Measurements from ENCODE around the gene MINPP1. TPM values are rescaled to one million over a fixed set of nuclear protein-coding genes. Genes with fewer than 3 reads are reported as not detected.

Gene MINPP1
- total RNA-seq, 5 donors from 2014 or later (not counting 1 experiment from before 2014, with no cell fraction given): 2.9 to 9.6 (median 8.8) TPM

- peak overlapping the region; percentile 59 for H3K27ac ChIP-seq (ENCODE audit: low read length)
- no peak overlapping the region for H3K4me3 ChIP-seq (ENCODE audit: control insufficient read depth in 1 of 2, extremely low read depth in 1 of 2, low read length in 1 of 2)
- ATAC-seq (replicated peaks in 1 of 4): no peak
- no peaks in the 10 kb centered on the region for H3K36me3 ChIP-seq (ENCODE audit: control insufficient read depth in 2 of 2, extremely low read depth in 1 of 2, insufficient read depth in 1 of 2, low read length in 1 of 2)
- no peaks in the 10 kb centered on the region for H3K9me3 ChIP-seq
- Mint-ChIP-seq H3K27ac (peak overlapping the region; percentile 40 to 88), H3K4me3 (peak overlapping the region; percentile 89 to 96 (median 93)), H3K36me3 (peaks cover 4% of the 10 kb centered on the region), H3K9me3 (no peaks in the 10 kb centered on the region), H3K4me1 (peaks cover 28 to 38% (median 35%) of the 10 kb centered on the region in 3 donors), H3K27me3 (no peaks in the 10 kb centered on the region)
- DNase-seq: no peak
- no peaks in the 10 kb centered on the region for H3K27me3 ChIP-seq (replicated peaks in 1 of 2; ENCODE audit: control insufficient read depth in 2 of 2, extremely low read depth in 1 of 2, insufficient read depth in 2 of 2, low read length in 1 of 2)
- 87% methylated on average over 3 of the region's 6 CpGs for WGBS (ENCODE audit: insufficient coverage)
- ChIA-PET POLR2A (no interaction called here), CTCF (interaction anchor here in 1 of 2 donors (0.5 kb wide), 1 partner anchor 179 kb away, joined by 3 read pairs; no protein-coding TSS in a partner anchor)
- peaks cover 11 to 12% of the 10 kb centered on the region in 2 experiments for H3K4me1 ChIP-seq (ENCODE audit: control insufficient read depth in 1 of 2, extremely low read depth in 1 of 2, insufficient read depth in 2 of 2, low read length in 2 of 2)
Observed at GRCh38 chr10:87503886-87504285, 807 bp upstream of the MINPP1 start.

- peak in 1 of 4 experiments; percentile 21 for ATAC-seq (replicated peaks in 1 of 4)
- no peaks in the 10 kb centered on the region for H3K27me3 ChIP-seq (replicated peaks in 1 of 2; ENCODE audit: control insufficient read depth in 2 of 2, extremely low read depth in 1 of 2, insufficient read depth in 2 of 2, low read length in 1 of 2)
- H3K36me3 Mint-ChIP-seq: peaks cover 8% of the 10 kb centered on the region
- H3K4me1 Mint-ChIP-seq: peaks cover 30 to 38% (median 38%) of the 10 kb centered on the region in 3 donors
- POLR2A ChIA-PET: no interaction called here
- peak overlapping the region; percentile 59 for H3K27ac ChIP-seq (ENCODE audit: low read length)
- peak overlapping the region; percentile 40 to 88 for H3K27ac Mint-ChIP-seq
- H3K27me3 Mint-ChIP-seq: no peaks in the 10 kb centered on the region
- no peaks in the 10 kb centered on the region for H3K36me3 ChIP-seq (ENCODE audit: control insufficient read depth in 2 of 2, extremely low read depth in 1 of 2, insufficient read depth in 1 of 2, low read length in 1 of 2)
- H3K4me1 ChIP-seq (ENCODE audit: control insufficient read depth in 1 of 2, extremely low read depth in 1 of 2, insufficient read depth in 2 of 2, low read length in 2 of 2): peaks cover 11 to 12% of the 10 kb centered on the region in 2 experiments
- H3K4me3 ChIP-seq (ENCODE audit: control insufficient read depth in 1 of 2, extremely low read depth in 1 of 2, low read length in 1 of 2): peak overlapping the region; percentile 85 to 92
- H3K9me3 Mint-ChIP-seq: no peaks in the 10 kb centered on the region
- peak in 1 of 35 experiments; percentile 1 for DNase-seq
- WGBS (ENCODE audit: insufficient coverage): 0% methylated on average over 4 of the region's 10 CpGs
- H3K9me3 ChIP-seq: no peaks in the 10 kb centered on the region
- CTCF ChIA-PET: interaction anchor here in 1 of 2 donors (0.5 kb wide), 1 partner anchor 179 kb away, joined by 3 read pairs; no protein-coding TSS in a partner anchor
- peak overlapping the region; percentile 89 to 96 (median 93) for H3K4me3 Mint-ChIP-seq
Observed at GRCh38 chr10:87504307-87504639, 420 bp upstream of the MINPP1 start.

DNA sequence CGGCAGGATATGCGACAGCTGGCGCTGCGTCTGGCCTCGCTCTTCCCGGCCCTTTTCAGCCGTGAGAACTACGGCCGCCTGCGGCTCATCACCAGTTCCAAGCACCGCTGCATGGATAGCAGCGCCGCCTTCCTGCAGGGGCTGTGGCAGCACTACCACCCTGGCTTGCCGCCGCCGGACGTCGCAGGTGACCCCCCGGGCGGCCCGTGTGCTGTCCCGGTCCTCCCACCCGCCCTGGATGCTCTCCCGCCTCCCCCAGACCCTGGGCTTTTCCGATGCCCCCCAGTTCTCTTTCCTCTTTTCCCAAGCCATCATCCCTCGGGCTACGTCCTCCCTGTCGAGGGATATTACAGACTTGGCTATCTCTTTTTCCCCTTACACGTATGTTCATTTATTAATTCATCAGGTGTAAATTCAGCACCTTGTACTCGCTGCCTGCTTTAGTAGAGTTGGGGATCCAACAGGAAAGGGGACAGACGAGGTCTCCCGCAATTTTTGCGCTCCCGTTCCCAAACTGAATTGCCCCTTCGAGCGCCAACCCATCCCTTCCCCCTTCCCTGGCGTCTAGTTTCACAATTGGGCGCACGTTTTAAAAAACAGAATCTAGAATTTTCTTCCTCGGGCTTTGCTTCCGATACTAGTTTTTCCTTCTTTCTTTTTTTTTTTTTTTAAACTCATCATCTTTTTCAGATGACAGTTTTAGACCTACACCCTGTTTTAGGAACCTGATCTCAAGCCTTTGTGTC is 846 bp downstream of the MINPP1 start:
- ChIA-PET POLR2A (interaction anchor here in 1 of 2 donors (0.7 kb wide), 1 partner anchor 803 kb away, joined by 5 read pairs; no protein-coding TSS in a partner anchor), CTCF (interaction anchor here in 1 of 2 donors (0.6 kb wide), 1 partner anchor 764 kb away, joined by 4 read pairs; no protein-coding TSS in a partner anchor)
- no peaks in the 10 kb centered on the region for H3K27me3 Mint-ChIP-seq
- H3K27me3 ChIP-seq (replicated peaks in 1 of 2; ENCODE audit: control insufficient read depth in 2 of 2, extremely low read depth in 1 of 2, insufficient read depth in 2 of 2, low read length in 1 of 2): no peaks in the 10 kb centered on the region
- peak overlapping the region; percentile 85 to 92 for H3K4me3 ChIP-seq (ENCODE audit: control insufficient read depth in 1 of 2, extremely low read depth in 1 of 2, low read length in 1 of 2)
- H3K4me1 ChIP-seq (ENCODE audit: control insufficient read depth in 1 of 2, extremely low read depth in 1 of 2, insufficient read depth in 2 of 2, low read length in 2 of 2): peaks cover 11 to 12% of the 10 kb centered on the region in 2 experiments
- H3K36me3 Mint-ChIP-seq: peaks cover 12% of the 10 kb centered on the region
- DNase-seq: peak in 26 of 35 experiments; percentile 4 to 58 (median 22)
- peak overlapping the region; percentile 89 to 96 (median 93) for H3K4me3 Mint-ChIP-seq
- H3K9me3 ChIP-seq: no peaks in the 10 kb centered on the region
- no peak overlapping the region for H3K27ac ChIP-seq (ENCODE audit: low read length)
- WGBS (ENCODE audit: insufficient coverage): 4% methylated on average over 37 of the region's 41 CpGs
- no peaks in the 10 kb centered on the region for H3K9me3 Mint-ChIP-seq
- ATAC-seq (replicated peaks in 1 of 4): peak; percentile 61 to 72 (median 68)
- peaks cover 0 to 2% of the 10 kb centered on the region in 2 donors for H3K36me3 ChIP-seq (ENCODE audit: control insufficient read depth in 2 of 2, extremely low read depth in 1 of 2, insufficient read depth in 1 of 2, low read length in 1 of 2)
- peak overlapping the region in 1 of 2 donors; percentile 90 for H3K27ac Mint-ChIP-seq
- peaks cover 37 to 42% (median 41%) of the 10 kb centered on the region in 3 donors for H3K4me1 Mint-ChIP-seq

DNA sequence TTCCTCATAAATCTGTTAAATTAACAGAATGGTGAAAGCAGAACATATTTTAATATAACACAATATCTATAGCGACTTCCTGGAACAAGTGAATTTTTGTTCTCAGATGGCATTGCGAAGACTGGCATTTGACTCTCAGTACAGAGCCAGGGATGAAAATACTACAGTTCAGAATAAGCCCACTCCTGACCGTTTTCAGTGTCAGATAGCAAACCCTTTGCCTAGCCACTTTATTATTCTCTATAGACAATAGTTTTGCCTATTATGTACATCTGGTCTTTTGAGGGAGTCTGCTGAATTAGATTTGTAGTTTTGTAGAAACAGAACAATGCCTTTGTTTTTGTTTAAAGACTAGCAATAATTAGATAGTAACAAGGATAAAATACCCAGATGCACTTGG is 2.3 kb downstream of the MINPP1 start:
- Mint-ChIP-seq H3K4me1 (peaks cover 37 to 42% (median 41%) of the 10 kb centered on the region in 3 donors), H3K4me3 (no peak overlapping the region)

DNA sequence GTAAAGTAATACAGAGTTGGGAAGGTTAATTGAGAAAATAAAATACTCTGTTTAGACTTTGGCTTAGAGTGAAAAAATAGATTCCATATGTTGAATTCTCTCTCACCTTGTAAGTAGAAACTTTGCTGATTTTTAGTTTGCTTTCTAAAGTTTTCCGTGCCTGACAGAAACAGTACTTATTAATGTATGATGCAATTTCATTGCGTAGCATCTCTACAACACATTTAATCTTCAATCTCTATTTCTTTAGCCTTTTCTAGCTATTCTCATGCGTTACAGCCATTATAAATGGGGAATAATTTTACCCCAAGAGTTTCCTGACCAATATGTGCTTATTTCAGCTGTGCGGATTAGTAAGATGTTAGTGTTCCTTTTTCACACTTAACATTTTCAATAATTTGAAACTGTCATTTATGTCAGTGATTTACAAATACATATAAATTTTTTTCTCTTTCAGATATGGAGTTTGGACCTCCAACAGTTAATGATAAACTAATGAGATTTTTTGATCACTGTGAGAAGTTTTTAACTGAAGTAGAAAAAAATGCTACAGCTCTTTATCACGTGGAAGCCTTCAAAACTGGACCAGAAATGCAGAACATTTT is 3.3 kb downstream of the MINPP1 start:
- Mint-ChIP-seq H3K4me3 (no peak overlapping the region), H3K27ac (no peak overlapping the region), H3K4me1 (peaks cover 37 to 42% (median 41%) of the 10 kb centered on the region in 3 donors), H3K36me3 (peaks cover 25% of the 10 kb centered on the region), H3K27me3 (no peaks in the 10 kb centered on the region), H3K9me3 (no peaks in the 10 kb centered on the region)
- H3K4me3 ChIP-seq (ENCODE audit: control insufficient read depth in 1 of 2, extremely low read depth in 1 of 2, low read length in 1 of 2): no peak overlapping the region
- no peaks in the 10 kb centered on the region for H3K9me3 ChIP-seq
- peaks cover 0 to 9% of the 10 kb centered on the region in 2 donors for H3K36me3 ChIP-seq (ENCODE audit: control insufficient read depth in 2 of 2, extremely low read depth in 1 of 2, insufficient read depth in 1 of 2, low read length in 1 of 2)
- WGBS (ENCODE audit: insufficient coverage): no CpG with 5 or more reads among the region's 5 CpGs
- no peak overlapping the region for H3K27ac ChIP-seq (ENCODE audit: low read length)
- ATAC-seq (replicated peaks in 1 of 4): no peak
- peaks cover 11 to 12% of the 10 kb centered on the region in 2 experiments for H3K4me1 ChIP-seq (ENCODE audit: control insufficient read depth in 1 of 2, extremely low read depth in 1 of 2, insufficient read depth in 2 of 2, low read length in 2 of 2)
- no peak for DNase-seq
- CTCF ChIA-PET: interaction anchor here in 1 of 2 donors (0.6 kb wide), 1 partner anchor 9 kb away, joined by 3 read pairs; no protein-coding TSS in a partner anchor
- POLR2A ChIA-PET: no interaction called here
- no peaks in the 10 kb centered on the region for H3K27me3 ChIP-seq (replicated peaks in 1 of 2; ENCODE audit: control insufficient read depth in 2 of 2, extremely low read depth in 1 of 2, insufficient read depth in 2 of 2, low read length in 1 of 2)

More for the DNA sequence above, 2.3 kb downstream of the MINPP1 start:
- Histone ChIP-seq H3K4me3 (ENCODE audit: control insufficient read depth in 1 of 2, extremely low read depth in 1 of 2, low read length in 1 of 2) (no peak overlapping the region), H3K36me3 (ENCODE audit: control insufficient read depth in 2 of 2, extremely low read depth in 1 of 2, insufficient read depth in 1 of 2, low read length in 1 of 2) (peaks cover 0 to 9% of the 10 kb centered on the region in 2 donors), H3K4me1 (ENCODE audit: control insufficient read depth in 1 of 2, extremely low read depth in 1 of 2, insufficient read depth in 2 of 2, low read length in 2 of 2) (peaks cover 11 to 12% of the 10 kb centered on the region in 2 experiments), H3K9me3 (no peaks in the 10 kb centered on the region), H3K27me3 (replicated peaks in 1 of 2; ENCODE audit: control insufficient read depth in 2 of 2, extremely low read depth in 1 of 2, insufficient read depth in 2 of 2, low read length in 1 of 2) (no peaks in the 10 kb centered on the region), H3K27ac (ENCODE audit: low read length) (no peak overlapping the region)
- peaks cover 19% of the 10 kb centered on the region for H3K36me3 Mint-ChIP-seq
- POLR2A ChIA-PET: no interaction called here
- DNase-seq (no peak), ATAC-seq (replicated peaks in 1 of 4) (no peak)
- CTCF ChIA-PET: interaction anchor here in 1 of 2 donors (0.6 kb wide), 1 partner anchor 496 kb away, joined by 3 read pairs; no protein-coding TSS in a partner anchor
- no peaks in the 10 kb centered on the region for H3K9me3 Mint-ChIP-seq
- H3K27me3 Mint-ChIP-seq: no peaks in the 10 kb centered on the region
- no peak overlapping the region for H3K27ac Mint-ChIP-seq
- 100% methylated on average over 2 of the region's 3 CpGs for WGBS (ENCODE audit: insufficient coverage)

DNA sequence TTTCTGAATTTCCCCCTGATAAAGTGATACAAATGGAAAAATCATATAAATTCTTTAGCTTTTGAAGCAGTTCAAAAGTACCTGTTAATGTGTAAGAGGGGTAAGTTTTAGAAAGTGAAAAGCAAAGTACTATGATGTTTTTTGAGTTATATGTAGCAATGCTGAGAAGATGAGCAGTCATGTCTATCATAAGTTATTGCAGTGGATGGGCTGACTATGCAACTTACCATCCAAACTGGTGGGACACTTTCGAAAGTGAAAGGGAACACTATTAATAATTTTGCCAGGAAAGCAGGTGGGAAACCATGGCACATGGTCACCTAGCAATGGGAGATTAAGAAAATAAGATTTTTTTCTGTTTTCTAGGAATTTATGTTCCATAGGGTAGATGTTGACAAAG is 4.1 kb downstream of the MINPP1 start:
- no peak overlapping the region for H3K4me3 Mint-ChIP-seq
- Histone ChIP-seq H3K27ac (ENCODE audit: low read length) (no peak overlapping the region), H3K36me3 (ENCODE audit: control insufficient read depth in 2 of 2, extremely low read depth in 1 of 2, insufficient read depth in 1 of 2, low read length in 1 of 2) (peaks cover 0 to 12% of the 10 kb centered on the region in 2 donors), H3K4me1 (ENCODE audit: control insufficient read depth in 1 of 2, extremely low read depth in 1 of 2, insufficient read depth in 2 of 2, low read length in 2 of 2) (peaks cover 11 to 12% of the 10 kb centered on the region in 2 experiments), H3K9me3 (no peaks in the 10 kb centered on the region), H3K27me3 (replicated peaks in 1 of 2; ENCODE audit: control insufficient read depth in 2 of 2, extremely low read depth in 1 of 2, insufficient read depth in 2 of 2, low read length in 1 of 2) (no peaks in the 10 kb centered on the region), H3K4me3 (ENCODE audit: control insufficient read depth in 1 of 2, extremely low read depth in 1 of 2, low read length in 1 of 2) (no peak overlapping the region)
- CTCF ChIA-PET: no interaction called here
- H3K27me3 Mint-ChIP-seq: no peaks in the 10 kb centered on the region
- DNase-seq: no peak
- peaks cover 31% of the 10 kb centered on the region for H3K36me3 Mint-ChIP-seq
- H3K4me1 Mint-ChIP-seq: peaks cover 37 to 41% (median 39%) of the 10 kb centered on the region in 3 donors
- POLR2A ChIA-PET: no interaction called here
- no CpG with 5 or more reads among the region's 1 CpG for WGBS (ENCODE audit: insufficient coverage)
- H3K9me3 Mint-ChIP-seq: no peaks in the 10 kb centered on the region
- no peak overlapping the region for H3K27ac Mint-ChIP-seq
- ATAC-seq (replicated peaks in 1 of 4): no peak
